ENCODE measurements around the gene TEX53.

TEX53 gene

DNA sequence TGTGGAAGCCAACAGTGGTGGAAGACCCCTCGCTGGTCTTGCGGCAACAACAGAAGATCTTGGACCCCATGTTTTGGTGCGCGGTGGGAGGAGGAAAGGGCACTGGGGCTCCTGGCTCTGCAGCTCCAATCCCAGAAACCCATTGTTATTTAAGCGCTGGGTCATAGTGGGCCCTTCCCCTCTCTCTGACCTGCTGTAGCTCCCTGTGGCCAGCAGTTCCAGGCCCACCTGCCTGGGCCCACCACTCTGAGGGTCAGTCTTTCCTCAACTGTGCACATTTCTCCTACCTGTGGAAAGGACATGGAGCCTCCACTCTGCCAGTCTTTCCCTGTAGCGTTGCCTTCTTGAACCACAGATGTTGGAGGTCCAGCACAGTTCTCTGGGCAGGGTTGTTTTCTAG, at the start of gene TEX53:
Gene TEX53 (minus strand): TSS at position 101 of the 400 bp plus-strand sequence. CDS start 31 bp downstream, at position 70.
- no peak for DNase-seq (ENCODE audit: low read depth in 2 of 2)

DNA sequence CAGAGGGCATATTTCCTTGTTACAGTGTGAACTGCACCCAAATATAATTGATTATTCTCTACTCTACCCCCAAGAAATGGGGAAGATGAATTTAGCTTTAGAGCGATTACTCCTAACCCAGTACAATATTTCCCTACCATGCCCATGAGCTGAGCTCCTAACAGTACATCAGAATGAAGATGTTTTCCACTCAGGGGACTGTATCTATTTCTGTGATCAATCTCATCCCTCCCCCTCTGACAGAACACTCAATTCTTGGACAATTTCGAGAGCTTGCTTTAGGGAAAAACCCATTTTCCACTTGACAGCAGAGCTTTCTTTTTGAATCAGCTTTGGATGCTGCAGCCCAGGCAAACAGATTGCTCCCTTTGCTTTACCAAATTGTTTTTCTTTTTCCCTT, 49.1 kb upstream of the TEX53 start:
- no peak for DNase-seq (ENCODE audit: low read depth in 2 of 2)

DNA sequence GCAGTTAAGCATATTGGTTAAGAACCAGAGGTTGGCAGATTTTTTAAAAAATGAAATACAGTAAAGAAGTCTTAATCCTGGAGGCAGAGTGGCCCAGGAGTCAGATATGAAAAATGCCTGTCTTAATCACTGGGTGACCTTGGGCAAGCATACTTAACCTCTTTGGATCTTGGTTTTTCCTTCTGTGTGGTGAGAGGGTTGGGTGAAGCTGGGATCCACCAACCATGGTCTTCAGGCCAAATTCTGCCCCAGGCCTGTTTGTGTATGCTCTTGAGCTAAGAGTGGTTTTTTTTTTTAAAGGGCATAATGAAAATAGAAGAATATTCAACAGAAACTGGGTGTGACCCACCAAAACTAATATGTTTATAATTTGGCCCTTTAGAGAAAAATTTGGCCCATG, 44.4 kb upstream of the TEX53 start:
- no peak for DNase-seq (ENCODE audit: low read depth in 2 of 2)

DNA sequence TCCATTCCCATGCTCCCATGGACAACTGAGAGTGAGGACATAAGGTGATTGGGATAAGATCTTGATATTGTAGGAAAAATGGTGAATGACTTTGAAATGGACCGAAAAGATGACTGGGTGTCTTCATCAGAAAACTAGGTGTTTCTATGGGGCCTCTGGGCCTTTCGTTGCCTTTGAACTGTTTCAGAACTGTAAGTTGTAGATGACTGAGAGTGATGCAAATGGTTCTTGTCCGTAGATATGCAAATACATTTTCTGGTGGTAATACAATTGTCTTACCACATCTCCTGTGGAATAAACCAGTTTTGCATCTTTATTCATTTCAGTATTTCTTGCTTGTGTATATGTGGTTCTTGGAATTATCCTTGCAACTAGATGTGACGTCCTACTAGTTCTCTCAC, 40.3 kb upstream of the TEX53 start:
- DNase-seq (ENCODE audit: low read depth in 2 of 2) = no peak

DNA sequence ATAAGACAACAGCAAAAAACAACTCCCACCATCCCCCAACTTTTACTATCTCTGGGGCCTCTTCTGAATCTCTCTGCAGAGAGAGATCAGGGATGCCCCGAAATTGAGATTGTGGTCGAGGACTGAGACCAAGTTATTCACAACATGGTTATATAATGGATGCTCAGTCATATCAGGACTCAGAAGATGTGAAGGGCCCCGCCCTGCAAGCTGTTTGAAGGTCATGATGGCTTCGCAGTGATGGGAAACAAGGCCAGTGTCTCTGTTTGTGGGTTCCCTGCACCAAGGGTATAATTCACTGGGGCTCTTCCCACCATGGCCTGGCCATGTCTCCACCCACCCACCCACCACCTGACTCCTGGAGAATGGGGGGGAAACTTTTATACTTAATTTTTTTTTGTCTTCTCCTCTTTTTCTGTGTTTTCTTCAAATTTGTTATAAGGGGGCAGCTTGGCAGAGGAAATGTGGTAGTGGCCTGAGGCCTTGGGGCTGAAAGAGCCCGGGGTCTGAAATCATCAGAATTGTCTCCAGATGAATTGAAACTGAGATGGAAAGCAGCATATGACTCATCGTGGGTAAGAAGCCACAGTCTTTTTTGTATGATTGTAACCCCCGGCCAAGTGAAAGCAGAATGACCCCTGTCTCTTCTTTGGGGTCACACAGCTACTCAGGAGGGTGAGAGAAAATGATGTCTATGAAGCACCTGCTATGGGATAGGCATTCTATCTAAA, 39.4 kb upstream of the TEX53 start:
- peak; percentile 62 for DNase-seq (ENCODE audit: low read depth in 2 of 2)

GRCh38 chr9:114695948-114696347, 38.3 kb upstream of the TEX53 start:
- DNase-seq (ENCODE audit: low read depth in 2 of 2) = no peak

GRCh38 chr9:114694719-114695269, 37.2 kb upstream of the TEX53 start:
- no peak for DNase-seq (ENCODE audit: low read depth in 2 of 2)

DNA sequence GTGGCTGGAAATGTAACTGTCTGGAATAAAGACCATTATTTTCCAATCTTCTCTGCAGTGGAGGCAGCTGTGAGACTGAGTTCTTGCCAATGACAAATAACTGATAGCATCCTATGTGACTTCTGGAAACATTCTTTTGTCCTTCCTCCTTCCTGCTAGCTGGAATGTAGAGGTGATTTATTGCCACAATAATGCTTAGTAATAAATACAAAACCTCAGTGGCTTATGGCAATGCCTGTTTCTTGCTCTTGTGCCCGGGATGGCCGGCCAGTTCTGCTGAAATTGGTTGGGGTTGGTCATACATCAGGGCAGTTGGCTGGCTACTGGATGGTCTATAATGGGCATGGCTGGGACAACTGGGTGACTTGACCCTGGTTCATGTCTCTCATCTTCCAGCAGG, 36.5 kb upstream of the TEX53 start:
- no peak for DNase-seq (ENCODE audit: low read depth in 2 of 2)

DNA sequence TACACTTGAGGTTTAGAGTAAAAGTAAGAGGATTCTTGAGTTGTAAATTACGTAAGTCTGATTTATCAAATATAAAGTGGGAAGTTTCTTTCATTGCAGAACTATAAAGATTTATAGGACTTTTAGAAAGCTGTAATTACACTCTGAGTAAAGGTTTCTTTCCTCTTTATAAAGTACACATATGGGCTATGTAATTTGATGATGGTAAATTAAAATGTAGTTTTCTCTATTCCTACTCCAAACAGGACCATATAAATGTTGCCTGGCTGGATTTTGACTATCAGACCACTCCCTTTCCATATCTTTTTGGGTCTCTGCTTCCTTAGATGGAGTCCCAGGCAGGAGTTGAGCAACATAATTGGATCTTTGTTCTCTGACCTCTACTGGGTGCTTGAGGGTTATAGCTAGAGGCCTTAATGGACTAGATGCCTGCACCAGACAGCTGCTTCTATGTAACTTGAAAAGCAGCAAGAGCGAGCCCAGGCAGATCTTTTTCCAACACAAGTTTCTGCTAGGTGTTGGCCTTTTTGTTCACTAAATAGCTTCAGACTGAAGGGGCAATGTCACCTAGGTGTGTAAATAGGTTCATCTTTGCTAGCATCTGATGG, 35.7 kb upstream of the TEX53 start:
- DNase-seq (ENCODE audit: low read depth in 2 of 2) = no peak

- no peak for DNase-seq (ENCODE audit: low read depth in 2 of 2)
These were observed 34.3 kb upstream of the TEX53 start for GRCh38 chr9:114691956-114692295.

DNA sequence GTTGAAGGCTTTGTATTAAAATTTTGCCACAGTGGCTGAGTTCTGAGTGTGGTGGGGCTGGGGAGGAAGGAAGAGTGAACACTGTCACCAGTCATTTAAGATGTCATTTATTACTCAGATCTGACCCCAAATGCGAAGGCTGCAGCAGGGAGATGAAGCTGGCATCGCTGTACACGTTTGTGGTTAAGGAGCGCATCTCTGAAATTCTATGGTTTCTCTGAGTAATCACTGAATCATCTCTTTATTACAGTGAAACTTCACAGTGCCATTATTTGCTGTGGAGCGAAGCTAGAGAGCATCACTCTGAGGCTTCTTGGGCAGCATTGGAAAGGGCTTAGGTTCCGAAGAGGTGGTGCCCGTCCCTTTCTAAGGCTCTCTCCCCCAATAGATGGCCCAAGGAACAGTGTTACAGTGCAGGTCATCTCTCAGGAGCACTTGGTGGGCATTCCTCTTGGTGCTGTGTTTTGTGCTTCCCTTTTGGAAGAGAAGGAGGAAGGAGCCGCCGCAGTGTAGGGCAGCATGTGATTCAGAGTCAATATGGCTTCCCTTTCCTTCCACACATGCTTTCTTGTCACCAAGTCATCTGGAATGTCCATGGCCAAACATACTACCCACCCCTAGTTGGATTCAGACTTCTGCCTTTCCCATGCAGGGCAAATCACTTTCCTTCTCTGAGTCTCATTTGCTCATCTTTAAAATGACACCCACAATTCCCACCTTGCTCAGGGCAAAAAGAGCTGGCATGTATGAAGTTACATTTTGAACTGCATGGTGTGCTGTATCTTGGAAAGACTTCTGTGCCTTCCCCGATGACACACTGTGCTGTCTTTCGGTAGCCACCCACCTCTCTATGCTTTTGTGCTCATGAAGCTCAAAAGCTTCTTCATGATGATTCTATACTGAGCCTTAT, 33.7 kb upstream of the TEX53 start:
- peak; percentile 41 to 53 for DNase-seq (ENCODE audit: low read depth in 2 of 2)

- no peak for DNase-seq (ENCODE audit: low read depth in 2 of 2)
These were observed 32.7 kb upstream of the TEX53 start for GRCh38 chr9:114690308-114690707.

- DNase-seq (ENCODE audit: low read depth in 2 of 2) = no peak
These were observed 32.2 kb upstream of the TEX53 start for GRCh38 chr9:114689813-114690212.

DNA sequence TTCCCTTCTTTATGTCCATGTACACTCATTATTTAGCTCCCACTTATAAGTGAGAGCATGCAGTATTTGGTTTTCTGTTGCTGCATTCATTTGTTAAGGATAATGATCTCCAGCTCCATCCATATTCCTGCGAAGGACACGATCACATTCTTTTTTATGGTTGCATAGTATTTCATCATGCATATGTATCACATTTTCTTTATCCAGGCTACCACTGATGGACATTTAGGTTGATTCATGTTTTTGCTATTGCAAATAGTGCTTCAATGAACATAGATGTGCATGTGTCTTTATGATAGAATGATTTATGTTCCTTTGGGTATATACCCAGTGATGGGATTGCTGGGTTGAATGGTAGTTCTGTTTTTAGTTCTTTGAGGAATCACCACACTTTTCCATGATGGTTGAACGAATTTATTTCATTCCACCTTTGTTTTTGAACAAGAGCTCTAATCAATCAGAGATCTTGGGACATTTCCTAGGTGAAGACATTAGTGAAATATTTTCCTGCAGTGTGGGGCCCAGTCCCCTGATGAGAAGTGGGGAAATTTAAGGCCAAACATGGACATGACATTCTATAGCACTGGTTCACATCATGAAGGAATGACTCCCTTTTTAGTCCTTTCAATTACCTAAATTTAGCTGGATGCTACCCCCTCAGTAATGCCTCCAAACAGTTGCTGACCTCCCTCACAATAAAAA, 31.5 kb upstream of the TEX53 start:
- no peak for DNase-seq (ENCODE audit: low read depth in 2 of 2)

- no peak for DNase-seq (ENCODE audit: low read depth in 2 of 2)
These were observed 30.8 kb upstream of the TEX53 start for GRCh38 chr9:114688379-114688778.

DNA sequence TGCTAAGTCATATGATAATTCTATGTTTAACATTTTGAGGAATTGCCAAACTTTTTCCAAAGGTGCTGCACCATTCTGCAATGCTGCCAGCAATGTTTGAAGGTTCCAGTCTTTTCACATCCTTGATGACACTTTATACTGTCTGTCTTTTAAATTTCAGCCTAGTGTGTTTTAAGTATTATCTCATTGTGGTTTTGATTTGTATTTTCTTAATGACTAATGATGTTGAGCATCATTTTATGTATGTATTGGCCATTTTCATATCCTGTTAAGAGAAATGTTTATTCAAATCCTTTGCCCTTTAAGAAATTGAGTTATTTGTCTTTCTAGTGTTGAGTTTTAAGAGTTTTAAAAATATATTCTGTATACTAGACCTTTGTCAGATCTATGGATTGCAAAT, 29.4 kb upstream of the TEX53 start:
- no peak for DNase-seq (ENCODE audit: low read depth in 2 of 2)

DNA sequence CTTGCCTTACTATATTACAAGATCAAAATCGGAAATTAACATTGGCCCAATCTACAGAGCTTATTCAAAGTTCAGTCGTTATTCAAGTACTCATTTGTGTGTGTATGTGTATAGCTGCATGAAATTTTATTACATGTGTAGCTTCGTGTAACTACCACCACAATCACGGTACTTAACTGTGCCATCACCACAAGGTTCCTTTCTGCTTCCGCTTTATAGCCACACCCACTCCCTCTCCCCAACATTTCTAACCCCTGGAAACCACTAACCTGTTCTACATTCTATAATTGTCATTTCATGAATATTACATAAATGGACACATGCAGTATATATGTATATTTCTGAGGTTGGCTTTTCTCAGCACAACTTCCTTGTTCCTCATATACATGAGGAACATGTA, 28.3 kb upstream of the TEX53 start:
- DNase-seq (ENCODE audit: low read depth in 2 of 2) = no peak

- DNase-seq (ENCODE audit: low read depth in 2 of 2) = no peak
These were observed 26.4 kb upstream of the TEX53 start for GRCh38 chr9:114684036-114684435.

DNA sequence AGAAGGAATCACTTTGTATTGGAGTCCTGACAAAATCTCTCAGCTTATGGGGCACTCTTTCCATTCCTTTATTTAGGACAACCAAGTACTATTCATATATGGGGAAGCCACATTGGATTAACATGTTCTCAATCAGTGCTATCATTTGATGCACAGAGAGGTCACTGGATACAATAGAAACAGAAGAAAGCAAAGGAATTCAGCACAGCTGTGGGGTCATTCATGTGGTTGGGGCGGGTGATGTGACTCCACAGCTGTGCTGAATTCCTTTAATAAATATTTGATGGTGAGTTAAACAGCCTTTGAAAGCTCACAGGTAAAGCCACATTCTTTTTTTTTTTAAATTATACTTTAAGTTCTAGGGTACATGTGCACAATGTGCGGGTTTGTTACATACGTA, 25.2 kb upstream of the TEX53 start:
- DNase-seq (ENCODE audit: low read depth in 2 of 2) = no peak

GRCh38 chr9:114681594-114682332, 24.2 kb upstream of the TEX53 start, which contains the start of gene TEX48:
TSS of gene TEX48 (minus strand) at chr9:114682192. CDS start at chr9:114671723, 10,469 bp downstream.
- peak; percentile 61 to 63 for DNase-seq (ENCODE audit: low read depth in 2 of 2)
